HG03280 (cell line): ENCODE data around the gene NFX1.
"Not testable (repeated sequence)": the region's sequence is repeated elsewhere in the genome, so short reads cannot be mapped to it uniquely, and the experiment has no call there.

ENCODE experiments used
- ATAC-seq: cut with Tn5 transposase; IDR thresholded peaks from one replicate; pipeline ENCODE4 v1.9.1; 2021; ENCODE audit warnings: mild to moderate bottlenecking, moderate library complexity; ENCODE audit not compliant: unreplicated experiment

NFX1 gene

GRCh38 chr9:33385979-33386640 lies 95.8 kb downstream of the NFX1 start:
- not testable (repeated sequence) for ATAC-seq

DNA sequence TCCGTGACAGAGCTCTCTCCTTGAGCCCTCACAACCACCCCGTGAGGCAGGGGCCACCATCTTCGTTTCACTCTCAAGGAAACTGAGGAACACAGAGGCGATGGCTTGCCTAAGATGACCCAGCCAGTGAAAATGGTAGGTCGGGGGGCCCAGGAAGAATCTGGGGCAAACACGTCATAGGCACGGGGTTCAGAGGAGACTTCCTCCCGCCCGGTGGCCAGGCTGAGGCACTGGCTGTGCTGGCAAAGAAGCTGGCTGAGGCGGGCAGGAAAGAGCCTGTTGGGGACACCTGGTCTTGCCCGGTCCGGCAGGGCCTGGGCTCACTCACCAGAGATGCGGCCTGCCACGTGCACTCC lies 96.3 kb downstream of the NFX1 start:
- not testable (repeated sequence) for ATAC-seq

DNA sequence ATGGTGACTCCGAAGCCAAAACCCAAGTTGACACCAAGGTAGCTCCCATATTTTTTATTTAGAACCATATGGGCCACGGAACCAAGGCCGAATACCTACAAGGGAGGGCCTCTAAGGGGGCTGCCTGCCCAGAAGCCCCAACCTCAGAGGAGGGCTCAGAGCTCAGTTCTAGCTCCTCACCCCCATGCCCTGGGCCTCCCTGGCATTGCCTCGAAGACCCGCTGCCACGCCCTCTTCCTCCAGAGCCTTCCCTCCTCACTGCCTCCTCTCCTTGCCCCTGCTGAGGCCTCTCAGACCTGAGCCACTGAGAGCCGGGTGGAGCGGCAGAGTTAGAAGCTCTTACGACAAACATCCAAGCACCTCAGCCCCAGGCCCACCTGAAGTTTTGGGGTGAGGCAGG lies 96.7 kb downstream of the NFX1 start:
- not testable (repeated sequence) for ATAC-seq

DNA sequence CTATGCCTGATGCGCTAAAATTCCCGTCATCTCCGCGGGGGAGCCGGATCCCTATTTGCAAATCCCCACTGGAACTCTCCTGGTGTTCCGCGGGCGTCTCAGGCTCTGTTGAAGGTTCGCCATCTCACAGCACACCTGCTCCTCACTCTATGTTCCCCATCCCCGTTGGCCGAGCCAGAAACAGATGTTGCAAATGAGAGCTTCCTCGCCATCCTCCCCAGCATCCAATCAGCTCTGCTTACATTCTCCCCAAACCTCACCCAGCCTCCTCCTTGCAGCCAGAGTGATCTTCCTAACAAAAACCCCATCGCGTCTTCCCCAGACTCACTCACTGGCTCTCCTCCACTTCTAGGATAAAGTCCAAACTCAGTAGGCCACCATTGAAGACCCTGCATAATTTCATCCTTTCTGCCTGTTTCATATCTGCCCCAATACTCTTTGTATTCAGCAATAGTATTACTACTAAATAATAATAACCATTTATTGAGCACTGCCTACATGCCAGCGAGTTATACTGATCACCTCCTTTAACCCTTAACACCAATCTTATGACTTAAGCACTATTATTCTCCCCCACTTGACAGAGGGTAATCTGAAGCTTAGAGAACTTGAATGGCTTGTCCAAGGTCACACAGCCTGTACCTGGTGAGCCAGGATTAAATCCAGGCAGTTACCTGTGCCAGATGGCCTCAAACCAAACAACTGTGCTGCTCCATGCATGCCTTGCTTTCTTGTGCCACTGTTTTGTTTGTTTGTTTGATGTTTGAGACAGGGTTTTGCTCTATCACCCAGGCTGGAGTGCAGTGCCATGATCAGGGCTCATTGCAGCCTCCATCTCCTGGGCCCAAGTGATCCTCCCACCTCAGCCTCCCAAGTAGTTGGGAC lies 98.0 kb downstream of the NFX1 start:
- ATAC-seq, result no peak

GRCh38 chr9:33391111-33391771 lies 100.9 kb downstream of the NFX1 start:
- ATAC-seq, result not testable (repeated sequence)

DNA sequence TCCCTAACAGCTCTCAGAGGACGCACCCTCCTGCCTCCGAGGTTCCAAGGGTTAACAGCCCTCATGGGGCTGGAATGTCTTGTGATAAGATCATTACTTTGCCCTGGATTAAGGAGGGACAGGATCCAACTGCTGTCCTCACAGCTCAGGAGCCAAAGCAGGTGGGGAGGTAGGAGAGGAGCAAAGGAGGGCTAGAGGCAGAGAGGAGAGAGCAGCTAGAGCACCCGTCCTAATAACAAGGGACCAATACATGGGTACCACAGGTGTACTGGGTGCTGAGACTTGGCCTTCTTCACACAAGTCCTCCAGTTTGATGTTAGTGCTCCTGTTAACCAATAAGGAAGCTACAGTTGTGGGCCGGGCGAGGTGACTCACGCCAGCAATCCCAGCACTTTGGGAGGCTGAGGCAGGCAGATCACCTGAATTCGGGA lies 102.3 kb downstream of the NFX1 start:
- not testable (repeated sequence) for ATAC-seq

DNA sequence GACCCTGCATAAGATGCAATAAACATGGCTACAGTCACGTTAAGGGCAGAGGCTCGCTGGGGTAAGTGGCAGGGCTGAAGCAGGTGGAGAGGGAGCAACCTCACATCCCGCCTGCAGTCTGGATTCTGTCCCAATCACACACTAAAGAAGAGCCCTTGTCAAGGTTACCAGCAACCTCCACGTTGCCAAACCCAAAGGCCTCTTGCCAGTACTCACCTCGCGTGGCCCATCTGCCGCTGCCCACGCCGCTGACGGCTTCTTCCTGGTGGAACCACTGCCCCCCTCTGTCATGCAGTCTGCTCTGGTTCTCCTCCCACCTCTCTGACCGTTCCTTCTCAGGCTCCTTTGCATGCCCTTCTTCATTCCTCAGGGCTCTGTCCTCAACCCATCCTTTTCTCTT lies 103.3 kb downstream of the NFX1 start:
- ATAC-seq, result no peak

- not testable (repeated sequence) for ATAC-seq
Measured at GRCh38 chr9:33393986-33394385, 103.7 kb downstream of the NFX1 start.

GRCh38 chr9:33395159-33395879 lies 105.0 kb downstream of the NFX1 start:
- not testable (repeated sequence) for ATAC-seq

- not testable (repeated sequence) for ATAC-seq
Measured at GRCh38 chr9:33397801-33398200, 107.5 kb downstream of the NFX1 start.

GRCh38 chr9:33399047-33399446 lies 108.7 kb downstream of the NFX1 start:
- ATAC-seq, result not testable (repeated sequence)

DNA sequence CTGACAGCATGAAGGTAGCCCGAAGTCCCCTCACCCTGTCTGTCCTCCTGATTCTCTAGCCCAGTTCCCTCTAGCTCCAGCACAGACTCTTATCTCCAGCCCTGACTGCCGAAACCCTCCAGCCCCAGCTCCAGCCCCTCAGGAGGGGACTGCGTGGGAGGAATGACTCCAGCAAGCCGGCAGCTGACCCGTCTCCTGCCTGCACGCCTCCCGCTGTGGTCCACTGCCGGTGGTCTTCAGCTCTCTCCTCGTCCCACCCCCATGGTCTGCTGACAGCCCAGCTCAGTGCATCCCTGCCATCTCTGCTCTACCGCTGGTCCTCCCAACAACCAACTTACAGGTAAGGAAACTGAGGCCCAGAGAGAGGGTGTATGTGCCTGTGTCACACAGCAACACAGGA lies 111.5 kb downstream of the NFX1 start:
- not testable (repeated sequence) for ATAC-seq

GRCh38 chr9:33402371-33402770 lies 112.1 kb downstream of the NFX1 start, which contains the start of gene AQP7:
AQP7 (minus strand) TSS chr9:33402568; CDS start chr9:33401262, 1,306 bp downstream.
- not testable (repeated sequence) for ATAC-seq

DNA sequence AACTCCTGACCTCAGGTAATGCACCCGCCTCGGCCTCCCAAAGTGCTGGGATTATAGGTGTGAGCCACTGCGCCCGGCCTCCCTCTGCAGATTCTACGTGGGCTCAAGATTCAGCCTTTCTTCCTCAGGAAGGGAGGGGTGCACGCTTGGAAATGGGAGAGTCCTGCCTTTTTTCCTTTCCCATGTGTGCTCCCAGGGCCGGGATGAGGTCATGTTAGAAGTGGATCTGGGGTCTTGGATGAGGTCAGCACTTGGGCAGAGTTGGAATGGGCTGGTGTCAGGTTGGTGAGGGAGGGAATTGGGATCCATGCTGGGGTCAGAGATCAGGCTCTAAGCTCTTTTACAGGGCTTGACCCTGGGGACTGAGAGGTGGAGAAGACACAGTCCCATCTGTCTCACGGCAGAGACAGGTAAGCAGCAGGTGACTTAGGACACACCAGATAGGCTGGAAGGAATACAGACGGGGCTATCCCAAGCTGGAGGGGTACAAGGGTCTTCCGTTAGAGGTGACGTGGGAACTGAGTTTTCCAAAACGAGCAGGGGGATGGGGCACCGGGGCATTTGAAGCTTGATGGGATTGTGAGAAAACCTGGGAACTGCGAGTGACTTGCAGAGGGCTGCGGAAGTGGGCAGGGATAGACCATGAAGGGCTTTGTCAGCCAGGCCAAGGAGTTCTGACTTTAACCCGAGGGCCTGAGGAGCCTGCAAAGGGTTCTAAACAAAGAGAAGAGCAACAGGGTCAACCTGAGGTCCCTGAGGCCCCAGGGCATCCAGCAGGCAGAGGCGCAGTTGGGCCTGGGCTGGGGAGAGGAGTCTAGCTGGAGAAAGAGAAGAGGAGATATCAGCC lies 113.8 kb downstream of the NFX1 start:
- ATAC-seq, result no peak

GRCh38 chr9:33404788-33405362 lies 114.6 kb downstream of the NFX1 start:
- no peak for ATAC-seq

DNA sequence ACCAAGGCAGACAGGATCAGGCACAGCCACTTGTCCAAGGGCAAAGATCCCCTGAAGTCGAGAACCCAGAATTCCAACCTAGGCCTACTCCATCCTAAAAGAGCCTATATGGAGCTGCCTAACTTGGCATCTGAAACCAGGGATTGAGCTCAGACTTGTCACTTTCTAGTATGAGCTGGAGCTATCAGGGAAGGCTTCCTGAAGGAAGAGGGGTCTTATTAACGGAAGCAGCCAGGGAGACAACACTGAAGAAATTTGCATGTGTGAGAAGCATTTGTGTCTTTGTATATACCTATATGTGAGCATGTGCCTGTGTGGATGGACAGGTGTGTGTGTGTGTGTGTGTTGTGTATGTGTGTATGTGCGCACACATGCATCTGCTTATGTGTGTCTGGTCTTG lies 116.7 kb downstream of the NFX1 start:
- ATAC-seq, result no peak

DNA sequence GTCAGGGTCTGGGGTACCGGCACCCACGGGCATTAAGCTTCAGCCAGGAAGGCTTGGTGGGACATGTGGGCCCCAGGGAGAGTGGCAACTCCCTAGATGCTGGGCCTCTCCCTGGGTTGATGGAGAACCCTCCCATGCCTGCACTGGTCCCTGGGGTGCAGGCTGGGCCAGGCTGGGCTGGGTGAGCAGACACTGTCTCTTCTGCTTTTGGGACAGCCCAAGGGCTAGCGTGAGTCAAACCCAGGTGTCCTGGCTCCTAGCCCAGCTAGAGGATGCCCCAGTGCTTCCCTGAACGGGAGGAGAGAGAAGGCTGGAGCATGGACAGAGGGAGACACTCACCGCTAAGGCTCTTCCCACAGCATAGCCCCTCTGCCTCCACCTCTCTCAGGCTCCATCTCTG lies 117.8 kb downstream of the NFX1 start:
- no peak for ATAC-seq

DNA sequence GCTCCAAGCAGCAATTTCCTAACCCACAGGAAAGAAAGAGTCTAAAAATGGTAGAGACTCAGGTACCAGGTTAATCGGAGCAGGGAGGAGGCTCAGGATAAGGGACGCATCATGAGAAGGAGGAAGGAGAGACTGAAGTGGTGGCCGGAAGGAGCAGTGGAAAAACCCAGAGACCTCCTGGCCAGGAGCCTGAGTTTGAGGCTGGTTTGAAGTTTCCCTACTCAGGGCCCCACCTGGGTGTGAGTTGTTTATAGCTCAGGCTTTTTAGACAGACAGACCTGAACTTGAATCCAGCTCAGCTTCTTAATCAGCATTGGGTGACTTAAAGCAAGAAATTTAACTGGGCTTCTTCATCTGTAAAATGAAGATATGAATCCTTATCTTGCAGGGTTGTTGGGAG lies 124.0 kb downstream of the NFX1 start:
- ATAC-seq, result no peak

GRCh38 chr9:33414889-33415500 lies 124.7 kb downstream of the NFX1 start:
- no peak for ATAC-seq
